Keratinocyte (primary cell): ENCODE results near the gene DUSP5. TPM values are rescaled to one million over a fixed set of nuclear protein-coding genes. Genes with fewer than 3 reads are reported as not detected.

Experiments used
- DNase-seq: peaks from one replicate; pipeline ENCODE4 v3.0.0-alpha.2; 2011; ENCODE audit warnings: low read depth, missing footprints, low spot score
- FAIRE-seq: peaks from 2 replicates; lab custom pipeline; 2011; peaks lifted over from hg19 to GRCh38; lab: Jason Lieb, UNC
- H2AFZ ChIP-seq: 2 replicates; pipeline ENCODE4 v1.6.0; 2012; ENCODE audit warnings: low read length, control low read depth, inconsistent platforms; ENCODE audit not compliant: control insufficient read depth
- H3K27ac ChIP-seq: 2 replicates; pipeline ENCODE4 v1.5.1; 2011; ENCODE audit warnings: low read length; ENCODE audit not compliant: control insufficient read depth, insufficient read depth
- H3K27me3 ChIP-seq: 3 replicates; pipeline ENCODE4 v1.6.0; 2011; ENCODE audit warnings: low read length; ENCODE audit not compliant: control insufficient read depth, insufficient read depth; ENCODE audit errors: extremely low read depth
- H3K36me3 ChIP-seq, 2 experiments: 2 replicates in 1 of 2; 3 replicates in 1 of 2; pipeline ENCODE4 v1.5.1; 2011; ENCODE audit warnings: low read length in 2 of 2, mild to moderate bottlenecking in 1 of 2; ENCODE audit not compliant: control insufficient read depth in 2 of 2, insufficient read depth in 2 of 2; ENCODE audit errors: extremely low read depth in 1 of 2
- H3K4me1 ChIP-seq: 3 replicates; pipeline ENCODE4 v1.5.1; 2011; ENCODE audit warnings: low read length; ENCODE audit not compliant: control insufficient read depth, insufficient read depth; ENCODE audit errors: extremely low read depth
- H3K4me2 ChIP-seq: 3 replicates; pipeline ENCODE4 v1.6.0; 2011; ENCODE audit warnings: low read depth, low read length; ENCODE audit not compliant: control insufficient read depth, insufficient read depth; ENCODE audit errors: extremely low read depth
- H3K4me3 ChIP-seq, 3 experiments: fragments of 200-600 bp in 1 of 3; sonication (generic) in 1 of 3; 2 replicates in 2 of 3; 3 replicates in 1 of 3; pipeline ENCODE4 v1.5.1; 2011 to 2016; ENCODE audit warnings: low read length in 3 of 3, mild to moderate bottlenecking in 3 of 3, control low read depth in 2 of 3, inconsistent platforms in 1 of 3, low read depth in 1 of 3, mixed read lengths in 1 of 3, mixed run types in 1 of 3, moderate library complexity in 1 of 3; ENCODE audit not compliant: control insufficient read depth in 2 of 3, insufficient read depth in 2 of 3; ENCODE audit errors: extremely low read depth in 1 of 3
- H3K79me2 ChIP-seq: 2 replicates; pipeline ENCODE4 v1.6.0; 2012; ENCODE audit warnings: low read length; ENCODE audit not compliant: control insufficient read depth, insufficient read depth
- H3K9ac ChIP-seq: 3 replicates; pipeline ENCODE4 v1.6.0; 2011; ENCODE audit warnings: low read length; ENCODE audit not compliant: control insufficient read depth, insufficient read depth; ENCODE audit errors: extremely low read depth
- H3K9me1 ChIP-seq: 3 replicates; pipeline ENCODE4 v1.6.0; 2011; ENCODE audit warnings: low read length; ENCODE audit not compliant: control insufficient read depth, insufficient read depth; ENCODE audit errors: extremely low read depth
- H3K9me3 ChIP-seq: 2 replicates; pipeline ENCODE4 v1.5.1; 2012; ENCODE audit warnings: low read depth, low read length; ENCODE audit not compliant: control insufficient read depth
- H4K20me1 ChIP-seq: 3 replicates; pipeline ENCODE4 v1.6.0; 2011; ENCODE audit warnings: low read length; ENCODE audit not compliant: control insufficient read depth, insufficient read depth; ENCODE audit errors: extremely low read depth
- EZH2 ChIP-seq: IDR thresholded peaks from one replicate; pipeline ENCODE4 v1.6.1; 2012; ENCODE audit warnings: inconsistent platforms, mild to moderate bottlenecking, low read length, moderate library complexity
- dilution Hi-C: fragments of 300-500 bp; cut with MboI; formaldehyde crosslinking; loops from one replicate; pipeline ENCODE4 v1.7.0; 2020; ENCODE audit warnings: low sequenced_read_pairs; ENCODE audit not compliant: extremely low pct_ligation_motif_present
- polyA plus RNA-seq, 5 experiments: library from polyadenylated mRNA; depleted of rRNA in 3 of 5; stranded (reverse) in 3 of 5; stranded (forward) in 1 of 5; unstranded in 1 of 5; fragments of >200 nt; gene quantifications; 1 replicate in 1 of 5; 2 replicates in 3 of 5; 3 replicates in 1 of 5; pipeline versions ENCODE4 v1.2.1 to v1.2.3, GENCODE V29; 2011 to 2012; ENCODE audit warnings: missing spikeins in 2 of 5, low read depth in 1 of 5, low replicate concordance in 1 of 5
- TF ChIP-seq, protein P1 (sequence below), 3 experiments: IDR thresholded peaks in 1 of 3; conservative IDR thresholded peaks in 1 of 3; optimal IDR thresholded peaks in 1 of 3; 2 replicates in 2 of 3; 3 replicates in 1 of 3; pipeline versions ENCODE3 to v1.5.1; 2011; ENCODE audit warnings: low read length in 3 of 3, mild to moderate bottlenecking in 3 of 3, moderate library complexity in 2 of 3, control low read depth in 1 of 3, inconsistent platforms in 1 of 3; ENCODE audit not compliant: insufficient read depth in 2 of 3; ENCODE audit errors: extremely low read depth in 1 of 3

Gene DUSP5
- polyA plus RNA-seq, 1 donor (not counting 4 experiments of a cell fraction or from before 2014, with no cell fraction given), result 49.6 TPM

- no peak overlapping the region for H2AFZ ChIP-seq
- dilution Hi-C loops, result no loop called here
- peaks cover 70% of the 10 kb centered on the region for H3K79me2 ChIP-seq
- FAIRE-seq (no peak), DNase-seq (no peak)
- peaks cover 52 to 81% of the 10 kb centered on the region in 2 experiments for H3K36me3 ChIP-seq
- H3K9me1 ChIP-seq, result peaks cover 22% of the 10 kb centered on the region
- no peak overlapping the region for H3K9ac ChIP-seq
- no peak overlapping the region for H3K27ac ChIP-seq
- H3K27me3 ChIP-seq, result no peaks in the 10 kb centered on the region
- H4K20me1 ChIP-seq, result peaks cover 63% of the 10 kb centered on the region
- H3K4me3 ChIP-seq, result no peak overlapping the region
- H3K4me1 ChIP-seq, result peaks cover 29% of the 10 kb centered on the region
- TF ChIP-seq, protein P1, sequence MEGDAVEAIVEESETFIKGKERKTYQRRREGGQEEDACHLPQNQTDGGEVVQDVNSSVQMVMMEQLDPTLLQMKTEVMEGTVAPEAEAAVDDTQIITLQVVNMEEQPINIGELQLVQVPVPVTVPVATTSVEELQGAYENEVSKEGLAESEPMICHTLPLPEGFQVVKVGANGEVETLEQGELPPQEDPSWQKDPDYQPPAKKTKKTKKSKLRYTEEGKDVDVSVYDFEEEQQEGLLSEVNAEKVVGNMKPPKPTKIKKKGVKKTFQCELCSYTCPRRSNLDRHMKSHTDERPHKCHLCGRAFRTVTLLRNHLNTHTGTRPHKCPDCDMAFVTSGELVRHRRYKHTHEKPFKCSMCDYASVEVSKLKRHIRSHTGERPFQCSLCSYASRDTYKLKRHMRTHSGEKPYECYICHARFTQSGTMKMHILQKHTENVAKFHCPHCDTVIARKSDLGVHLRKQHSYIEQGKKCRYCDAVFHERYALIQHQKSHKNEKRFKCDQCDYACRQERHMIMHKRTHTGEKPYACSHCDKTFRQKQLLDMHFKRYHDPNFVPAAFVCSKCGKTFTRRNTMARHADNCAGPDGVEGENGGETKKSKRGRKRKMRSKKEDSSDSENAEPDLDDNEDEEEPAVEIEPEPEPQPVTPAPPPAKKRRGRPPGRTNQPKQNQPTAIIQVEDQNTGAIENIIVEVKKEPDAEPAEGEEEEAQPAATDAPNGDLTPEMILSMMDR (optimal IDR thresholded peaks at IDR 0.05 in 1 of 3, IDR thresholded peaks at IDR 0.05 in 1 of 3, conservative IDR thresholded peaks at IDR 0.05 in 1 of 3; ENCODE audit: extremely low read depth in 1 of 3, insufficient read depth in 2 of 3, low read length in 3 of 3), result no peak
- TF ChIP-seq EZH2, result no peak
- no peak overlapping the region for H3K4me2 ChIP-seq
- H3K9me3 ChIP-seq, result no peaks in the 10 kb centered on the region
Measured at GRCh38 chr10:110509560-110509959, 11.9 kb downstream of the DUSP5 start.

DNA sequence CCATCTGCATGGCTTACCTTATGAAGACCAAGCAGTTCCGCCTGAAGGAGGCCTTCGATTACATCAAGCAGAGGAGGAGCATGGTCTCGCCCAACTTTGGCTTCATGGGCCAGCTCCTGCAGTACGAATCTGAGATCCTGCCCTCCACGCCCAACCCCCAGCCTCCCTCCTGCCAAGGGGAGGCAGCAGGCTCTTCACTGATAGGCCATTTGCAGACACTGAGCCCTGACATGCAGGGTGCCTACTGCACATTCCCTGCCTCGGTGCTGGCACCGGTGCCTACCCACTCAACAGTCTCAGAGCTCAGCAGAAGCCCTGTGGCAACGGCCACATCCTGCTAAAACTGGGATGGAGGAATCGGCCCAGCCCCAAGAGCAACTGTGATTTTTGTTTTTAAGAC, 12.4 kb downstream of the DUSP5 start:
- H3K27me3 ChIP-seq, result no peaks in the 10 kb centered on the region
- dilution Hi-C loops, result no loop called here
- TF ChIP-seq, protein P1 (optimal IDR thresholded peaks at IDR 0.05 in 1 of 3, IDR thresholded peaks at IDR 0.05 in 1 of 3, conservative IDR thresholded peaks at IDR 0.05 in 1 of 3; ENCODE audit: extremely low read depth in 1 of 3, insufficient read depth in 2 of 3, low read length in 3 of 3), result no peak
- TF ChIP-seq EZH2, result no peak
- DNase-seq, result no peak
- H3K4me3 ChIP-seq, result no peak overlapping the region
- H3K27ac ChIP-seq, result no peak overlapping the region
- H3K9ac ChIP-seq, result no peak overlapping the region
- FAIRE-seq, result no peak
- peaks cover 22% of the 10 kb centered on the region for H3K9me1 ChIP-seq
- H3K4me2 ChIP-seq, result no peak overlapping the region
- H2AFZ ChIP-seq, result no peak overlapping the region
- H4K20me1 ChIP-seq, result peaks cover 58% of the 10 kb centered on the region
- peaks cover 29% of the 10 kb centered on the region for H3K4me1 ChIP-seq
- no peaks in the 10 kb centered on the region for H3K9me3 ChIP-seq
- H3K79me2 ChIP-seq, result peaks cover 64% of the 10 kb centered on the region
- H3K36me3 ChIP-seq, result peaks cover 49 to 76% of the 10 kb centered on the region in 2 experiments
